GM21723 (cell line): ENCODE data around the gene RPS26.
"Not testable (repeated sequence)": the region's sequence is repeated elsewhere in the genome, so short reads cannot be mapped to it uniquely, and the experiment has no call there.

ENCODE experiments used
- ATAC-seq: cut with Tn5 transposase; IDR thresholded peaks from one replicate; pipeline ENCODE4 v1.9.1; 2021; ENCODE audit warnings: mild to moderate bottlenecking, moderate library complexity; ENCODE audit not compliant: unreplicated experiment

Gene RPS26

GRCh38 chr12:56041552-56042429 lies at the start of gene RPS26:
RPS26 (plus strand) TSS chr12:56041918; CDS start chr12:56042167, 249 bp downstream.
- ATAC-seq: peak; percentile 92

- no peak for ATAC-seq
Measured at GRCh38 chr12:55993230-55993853, 48.4 kb upstream of the RPS26 start.

DNA sequence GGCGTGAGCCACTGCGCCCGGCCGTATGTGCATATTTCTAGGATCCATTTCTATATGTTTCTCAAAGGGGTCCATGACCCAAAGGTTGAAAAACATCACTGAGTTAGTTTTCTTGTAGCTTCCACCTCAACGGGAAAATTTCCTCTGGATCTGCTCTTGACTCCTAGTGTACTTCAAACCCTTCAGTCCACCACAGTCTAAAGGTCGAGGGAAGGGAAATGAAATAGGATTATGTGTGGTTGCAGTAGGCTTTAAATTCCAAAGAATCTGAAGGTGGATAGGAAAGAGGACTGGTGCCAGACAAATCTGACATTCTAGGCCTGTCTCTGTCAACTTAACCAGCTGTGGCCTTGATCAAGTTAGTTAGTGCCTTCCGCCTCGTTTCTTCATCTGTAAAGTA lies 46.4 kb upstream of the RPS26 start:
- ATAC-seq: no peak

- ATAC-seq: no peak
Measured at GRCh38 chr12:55996201-55996714, 45.5 kb upstream of the RPS26 start.

DNA sequence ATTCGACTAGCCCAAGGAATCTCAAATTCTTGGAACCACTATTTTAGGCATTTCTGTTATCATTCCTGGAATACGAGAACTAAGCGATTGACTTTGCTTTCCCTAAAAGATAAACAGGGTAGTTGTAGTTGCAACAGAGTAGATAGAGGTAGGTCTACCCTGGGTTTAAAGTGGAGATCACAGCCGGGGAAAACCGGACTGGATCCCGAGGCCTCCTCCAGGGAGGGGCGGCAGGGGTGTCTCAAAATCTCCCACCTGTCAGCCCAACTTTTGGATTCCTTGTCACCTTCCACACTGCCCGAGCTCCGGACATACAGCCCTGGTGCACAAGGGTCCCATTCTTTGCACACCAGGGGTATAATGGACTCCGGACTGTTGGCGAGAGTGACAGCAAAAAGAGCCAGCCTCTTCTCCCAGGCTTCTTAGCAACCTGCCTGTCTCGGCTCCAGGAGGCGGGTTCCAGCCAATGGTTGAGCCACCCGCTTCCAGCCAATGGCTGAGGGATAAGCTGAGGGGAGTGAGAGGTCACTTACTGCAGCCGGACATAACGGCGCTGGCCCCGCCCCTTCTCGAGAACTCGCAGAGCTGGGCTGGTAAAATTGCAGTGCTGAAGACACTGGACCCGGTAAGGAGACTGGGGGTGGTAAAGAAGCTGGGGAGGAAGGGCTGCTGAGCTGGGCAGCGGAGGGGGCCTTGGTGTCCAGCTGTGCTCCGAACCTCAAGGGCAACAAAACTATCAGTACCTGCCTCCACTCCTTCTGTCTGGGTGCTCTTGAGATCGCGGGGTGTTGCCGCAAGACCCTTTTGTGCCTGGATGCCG lies 44.8 kb upstream of the RPS26 start, which contains the start of gene SUOX:
Gene SUOX, plus strand, starts transcription at position 562 of the 820 bp plus-strand sequence. CDS start 4,946 bp downstream, outside the sequence.
- peak; percentile 99 for ATAC-seq

- no peak for ATAC-seq
Measured at GRCh38 chr12:55997535-55997859, 44.2 kb upstream of the RPS26 start.

DNA sequence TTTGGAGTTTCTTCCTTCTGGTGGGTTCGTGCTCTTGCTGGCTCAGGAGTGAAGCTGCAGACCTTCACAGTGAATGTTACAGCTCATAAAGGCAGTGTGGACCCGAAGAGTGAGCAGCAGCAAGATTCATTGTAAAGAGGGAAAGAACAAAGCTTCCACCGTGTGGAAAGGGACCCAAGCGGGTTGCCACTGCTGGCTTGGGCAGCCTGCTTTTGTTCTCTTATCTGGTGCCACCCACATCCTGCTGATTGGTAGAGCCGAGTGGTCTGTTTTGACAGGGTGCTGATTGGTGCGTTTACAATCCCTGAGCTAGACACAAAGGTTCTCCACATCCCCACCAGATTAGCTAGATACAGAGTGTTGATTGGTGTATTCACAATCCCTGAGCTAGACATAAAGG lies 42.2 kb upstream of the RPS26 start:
- ATAC-seq: not testable (repeated sequence)

DNA sequence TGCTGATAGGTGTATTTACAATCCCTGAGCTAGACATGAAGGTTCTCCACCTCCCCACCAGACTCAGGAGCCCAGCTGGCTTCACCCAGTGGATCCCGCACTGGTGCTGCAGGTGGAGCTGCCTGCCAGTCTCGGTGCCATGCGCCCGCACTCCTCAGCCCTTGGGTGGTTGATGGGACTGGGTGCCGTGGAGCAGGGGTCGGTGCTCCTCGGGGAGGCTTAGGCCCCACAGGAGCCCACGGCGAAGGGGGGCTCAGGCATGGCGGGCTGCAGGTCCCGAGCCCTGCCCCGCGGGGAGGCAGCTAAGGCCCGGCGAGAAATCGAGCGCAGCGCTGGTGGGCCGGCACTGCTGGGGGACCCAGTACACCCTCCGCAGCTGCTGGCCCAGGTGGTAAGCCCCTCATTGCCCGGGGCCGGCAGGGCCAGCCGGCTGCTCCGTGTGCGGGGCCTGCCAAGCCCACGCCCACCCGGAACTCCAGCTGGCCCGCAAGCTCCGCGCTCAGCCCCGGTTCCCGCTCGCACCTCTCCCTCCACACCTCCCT lies 41.6 kb upstream of the RPS26 start:
- ATAC-seq: not testable (repeated sequence)

- ATAC-seq: no peak
Measured at GRCh38 chr12:56001487-56002100, 40.1 kb upstream of the RPS26 start.

- not testable (repeated sequence) for ATAC-seq
Measured at GRCh38 chr12:56003376-56003775, 38.3 kb upstream of the RPS26 start.

DNA sequence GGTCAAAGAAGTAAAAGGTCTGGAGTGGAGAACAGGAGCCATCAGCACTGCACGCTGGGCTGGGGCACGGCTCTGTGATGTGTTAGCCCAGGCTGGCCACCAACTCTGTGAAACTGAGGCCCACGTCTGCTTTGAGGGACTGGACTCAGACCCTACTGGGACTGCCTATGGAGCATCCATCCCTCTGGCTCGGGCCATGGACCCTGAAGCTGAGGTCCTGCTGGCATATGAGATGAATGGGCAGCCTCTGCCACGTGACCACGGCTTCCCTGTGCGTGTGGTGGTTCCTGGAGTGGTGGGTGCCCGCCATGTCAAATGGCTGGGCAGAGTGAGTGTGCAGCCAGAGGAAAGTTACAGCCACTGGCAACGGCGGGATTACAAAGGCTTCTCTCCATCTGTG lies 37.5 kb upstream of the RPS26 start:
- ATAC-seq: no peak

- peak; percentile 50 for ATAC-seq
Measured at GRCh38 chr12:56007564-56008559, 33.9 kb upstream of the RPS26 start.

DNA sequence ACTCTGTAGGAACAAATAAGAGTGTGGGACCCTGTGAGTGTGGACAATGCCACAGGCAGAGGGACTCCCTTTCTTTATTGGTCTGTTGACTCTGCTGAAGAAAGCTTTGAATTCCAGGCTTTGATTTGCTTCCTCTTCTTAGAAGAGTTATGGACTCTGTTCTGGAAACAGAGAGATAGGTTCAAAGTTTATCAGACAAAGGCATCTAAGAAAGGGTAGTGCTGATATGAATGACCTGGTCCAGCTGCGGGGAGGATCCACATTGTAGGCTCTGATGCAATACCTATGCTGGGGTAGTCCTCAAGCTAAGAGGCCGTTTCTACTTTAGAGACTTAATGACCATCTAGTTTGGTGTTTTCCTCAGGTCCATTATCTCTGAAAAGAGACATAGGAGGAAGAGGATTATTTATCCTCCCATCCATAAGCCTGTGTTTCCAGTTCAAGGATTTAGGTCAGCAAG lies 31.6 kb upstream of the RPS26 start:
- no peak for ATAC-seq

- ATAC-seq: no peak
Measured at GRCh38 chr12:56011509-56012090, 30.1 kb upstream of the RPS26 start.

DNA sequence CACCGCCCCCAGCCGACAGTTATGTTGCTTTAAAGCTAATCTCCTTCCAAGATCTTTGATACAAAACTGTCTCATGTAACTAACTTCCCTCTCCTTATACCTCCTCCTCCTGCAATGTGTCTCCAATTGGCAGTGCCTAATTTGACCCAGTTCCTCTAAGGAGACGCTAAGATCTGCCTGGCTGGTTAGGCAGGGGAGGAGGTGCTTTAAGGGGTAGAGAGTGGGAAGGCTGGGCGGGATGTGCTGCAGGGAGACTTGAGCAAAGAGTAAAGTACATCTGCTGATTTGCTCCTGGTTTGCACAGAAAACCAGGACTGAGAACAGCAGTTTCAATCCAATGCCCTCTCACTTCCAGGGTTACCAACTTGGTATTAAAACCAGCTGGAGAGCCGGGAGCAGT lies 28.2 kb upstream of the RPS26 start:
- ATAC-seq: no peak

- ATAC-seq: no peak
Measured at GRCh38 chr12:56014205-56014604, 27.5 kb upstream of the RPS26 start.

GRCh38 chr12:56017181-56017580 lies 24.5 kb upstream of the RPS26 start:
- no peak for ATAC-seq

- no peak for ATAC-seq
Measured at GRCh38 chr12:56018356-56018755, 23.4 kb upstream of the RPS26 start.
